Measurements from ENCODE around the gene NPEPPS. TPM values are rescaled to one million over a fixed set of nuclear protein-coding genes. Genes with fewer than 3 reads are reported as not detected.

NPEPPS gene
- polyA plus RNA-seq, 1 donor (not counting 4 experiments of a cell fraction or from before 2014, with no cell fraction given) = 122 TPM

DNA sequence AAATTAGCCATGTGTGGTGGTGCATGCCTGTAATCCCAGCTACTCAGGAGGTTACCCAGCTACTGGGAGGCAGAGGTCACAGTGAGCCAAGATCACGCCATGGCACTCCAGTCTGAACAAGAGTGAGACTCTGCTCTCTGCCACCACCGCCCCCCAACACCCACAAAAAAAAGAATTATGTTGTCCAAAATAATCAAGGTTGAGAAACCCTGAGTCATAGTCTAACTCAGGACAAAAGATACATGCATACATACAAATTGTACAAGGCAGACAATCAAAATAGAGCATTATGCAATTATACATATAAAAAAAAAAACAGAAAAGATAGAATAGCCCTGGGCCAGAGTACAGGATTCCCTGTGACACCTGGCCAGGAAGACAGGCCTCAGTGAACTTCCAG, 112.2 kb downstream of the NPEPPS start:
- Histone ChIP-seq H4K20me1 (ENCODE audit: control insufficient read depth, extremely low read depth, insufficient read depth, low read length) (no peaks in the 10 kb centered on the region), H3K9ac (ENCODE audit: control insufficient read depth, extremely low read depth, insufficient read depth, low read length) (no peak overlapping the region), H3K36me3 (ENCODE audit: control insufficient read depth in 2 of 2, extremely low read depth in 1 of 2, insufficient read depth in 2 of 2, low read length in 2 of 2) (no peaks in the 10 kb centered on the region), H3K27ac (ENCODE audit: control insufficient read depth, insufficient read depth, low read length) (no peak overlapping the region), H3K9me1 (ENCODE audit: control insufficient read depth, extremely low read depth, insufficient read depth, low read length) (no peaks in the 10 kb centered on the region), H3K9me3 (ENCODE audit: control insufficient read depth, low read depth, low read length) (no peaks in the 10 kb centered on the region), H3K4me2 (ENCODE audit: control insufficient read depth, extremely low read depth, insufficient read depth, low read depth, low read length) (no peak overlapping the region), H3K4me1 (ENCODE audit: control insufficient read depth, extremely low read depth, insufficient read depth, low read length) (peaks cover 2% of the 10 kb centered on the region), H3K27me3 (ENCODE audit: control insufficient read depth, extremely low read depth, insufficient read depth, low read length) (no peaks in the 10 kb centered on the region), H2AFZ (ENCODE audit: control insufficient read depth, low read length) (no peak overlapping the region), H3K4me3 (ENCODE audit: control insufficient read depth in 2 of 3, extremely low read depth in 1 of 3, insufficient read depth in 2 of 3, low read depth in 1 of 3, low read length in 3 of 3) (no peak overlapping the region), H3K79me2 (ENCODE audit: control insufficient read depth, insufficient read depth, low read length) (no peaks in the 10 kb centered on the region)
- FAIRE-seq = no peak
- DNase-seq (ENCODE audit: low read depth, low spot score) = no peak
- dilution Hi-C loops (cut with MboI; ENCODE audit: extremely low pct_ligation_motif_present, low sequenced_read_pairs) = no loop called here
- TF ChIP-seq, protein P1, sequence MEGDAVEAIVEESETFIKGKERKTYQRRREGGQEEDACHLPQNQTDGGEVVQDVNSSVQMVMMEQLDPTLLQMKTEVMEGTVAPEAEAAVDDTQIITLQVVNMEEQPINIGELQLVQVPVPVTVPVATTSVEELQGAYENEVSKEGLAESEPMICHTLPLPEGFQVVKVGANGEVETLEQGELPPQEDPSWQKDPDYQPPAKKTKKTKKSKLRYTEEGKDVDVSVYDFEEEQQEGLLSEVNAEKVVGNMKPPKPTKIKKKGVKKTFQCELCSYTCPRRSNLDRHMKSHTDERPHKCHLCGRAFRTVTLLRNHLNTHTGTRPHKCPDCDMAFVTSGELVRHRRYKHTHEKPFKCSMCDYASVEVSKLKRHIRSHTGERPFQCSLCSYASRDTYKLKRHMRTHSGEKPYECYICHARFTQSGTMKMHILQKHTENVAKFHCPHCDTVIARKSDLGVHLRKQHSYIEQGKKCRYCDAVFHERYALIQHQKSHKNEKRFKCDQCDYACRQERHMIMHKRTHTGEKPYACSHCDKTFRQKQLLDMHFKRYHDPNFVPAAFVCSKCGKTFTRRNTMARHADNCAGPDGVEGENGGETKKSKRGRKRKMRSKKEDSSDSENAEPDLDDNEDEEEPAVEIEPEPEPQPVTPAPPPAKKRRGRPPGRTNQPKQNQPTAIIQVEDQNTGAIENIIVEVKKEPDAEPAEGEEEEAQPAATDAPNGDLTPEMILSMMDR (optimal IDR thresholded peaks at IDR 0.05 in 1 of 3, IDR thresholded peaks at IDR 0.05 in 1 of 3, conservative IDR thresholded peaks at IDR 0.05 in 1 of 3; ENCODE audit: extremely low read depth in 1 of 3, insufficient read depth in 2 of 3, low read length in 3 of 3) = no peak
- no peak for TF ChIP-seq EZH2 (IDR thresholded peaks at IDR 0.05; ENCODE audit: low read length)

DNA sequence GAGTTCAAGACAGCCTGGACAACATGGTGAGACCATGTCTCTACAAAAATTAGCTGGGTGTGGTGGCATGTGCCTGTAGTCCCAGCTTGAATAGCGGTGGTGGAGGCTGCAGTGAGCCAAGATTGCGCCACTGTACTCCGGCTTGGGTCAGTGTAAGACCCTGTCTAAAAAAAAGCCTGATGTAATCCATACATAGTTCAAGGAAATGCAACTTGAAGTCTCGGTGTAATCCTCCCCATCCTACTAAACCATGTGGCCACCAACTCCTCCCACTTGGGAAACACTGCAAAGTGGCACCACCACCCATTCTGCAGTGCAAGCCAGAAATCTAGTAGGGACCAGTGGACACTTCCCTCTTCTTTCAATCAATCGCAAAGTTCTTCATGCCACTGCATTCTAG, 113.4 kb downstream of the NPEPPS start:
- no peak for TF ChIP-seq EZH2 (IDR thresholded peaks at IDR 0.05; ENCODE audit: low read length)
- TF ChIP-seq, protein P1 (optimal IDR thresholded peaks at IDR 0.05 in 1 of 3, IDR thresholded peaks at IDR 0.05 in 1 of 3, conservative IDR thresholded peaks at IDR 0.05 in 1 of 3; ENCODE audit: extremely low read depth in 1 of 3, insufficient read depth in 2 of 3, low read length in 3 of 3) = no peak

More for the DNA sequence above, 113.4 kb downstream of the NPEPPS start:
- H2AFZ ChIP-seq (ENCODE audit: control insufficient read depth, low read length) = no peak overlapping the region
- no peak overlapping the region for H3K9ac ChIP-seq (ENCODE audit: control insufficient read depth, extremely low read depth, insufficient read depth, low read length)
- dilution Hi-C loops (cut with MboI; ENCODE audit: extremely low pct_ligation_motif_present, low sequenced_read_pairs) = no loop called here
- no peak overlapping the region for H3K4me3 ChIP-seq (ENCODE audit: control insufficient read depth in 2 of 3, extremely low read depth in 1 of 3, insufficient read depth in 2 of 3, low read depth in 1 of 3, low read length in 3 of 3)
- no peaks in the 10 kb centered on the region for H3K79me2 ChIP-seq (ENCODE audit: control insufficient read depth, insufficient read depth, low read length)
- no peak overlapping the region for H3K4me2 ChIP-seq (ENCODE audit: control insufficient read depth, extremely low read depth, insufficient read depth, low read depth, low read length)
- H3K4me1 ChIP-seq (ENCODE audit: control insufficient read depth, extremely low read depth, insufficient read depth, low read length) = peaks cover 6% of the 10 kb centered on the region
- no peaks in the 10 kb centered on the region for H3K9me3 ChIP-seq (ENCODE audit: control insufficient read depth, low read depth, low read length)
- no peaks in the 10 kb centered on the region for H3K36me3 ChIP-seq (ENCODE audit: control insufficient read depth in 2 of 2, extremely low read depth in 1 of 2, insufficient read depth in 2 of 2, low read length in 2 of 2)
- no peak for FAIRE-seq
- no peak for DNase-seq (ENCODE audit: low read depth, low spot score)
- no peak overlapping the region for H3K27ac ChIP-seq (ENCODE audit: control insufficient read depth, insufficient read depth, low read length)
- H3K27me3 ChIP-seq (ENCODE audit: control insufficient read depth, extremely low read depth, insufficient read depth, low read length) = no peaks in the 10 kb centered on the region
- no peaks in the 10 kb centered on the region for H3K9me1 ChIP-seq (ENCODE audit: control insufficient read depth, extremely low read depth, insufficient read depth, low read length)
- no peaks in the 10 kb centered on the region for H4K20me1 ChIP-seq (ENCODE audit: control insufficient read depth, extremely low read depth, insufficient read depth, low read length)

All from keratinocyte (primary cell).